DOHH2 (cell line): Measurements from ENCODE around the gene CRELD1.

ENCODE experiments used
- H3F3A ChIP-seq: fragments of 200-600 bp; sonication (generic), shearing (Covaris generic); 2 replicates; pipeline ENCODE4 v1.6.0; 2016; ENCODE audit warnings: antibody characterized with exemption, mild to moderate bottlenecking; ENCODE audit not compliant: control insufficient read depth, insufficient read depth
- H3K27ac ChIP-seq: fragments of 200-600 bp; sonication (generic); 2 replicates; pipeline ENCODE4 v1.5.1; 2014; ENCODE audit warnings: low read depth, mild to moderate bottlenecking, low read length, moderate library complexity
- H3K27me3 ChIP-seq: fragments of 200-600 bp; sonication (generic); 2 replicates; pipeline ENCODE4 v1.6.1; 2014; ENCODE audit warnings: mild to moderate bottlenecking, low read length, mixed read lengths; ENCODE audit not compliant: control insufficient read depth
- H3K36me3 ChIP-seq: fragments of 200-600 bp; sonication (generic); 2 replicates; pipeline ENCODE4 v1.6.1; 2014; ENCODE audit warnings: mild to moderate bottlenecking, low read length, moderate library complexity, mixed read lengths; ENCODE audit not compliant: control insufficient read depth
- H3K4me1 ChIP-seq: fragments of 200-600 bp; sonication (generic); 2 replicates; pipeline ENCODE4 v1.6.1; 2014; ENCODE audit warnings: mild to moderate bottlenecking, low read length, mixed read lengths; ENCODE audit not compliant: control insufficient read depth
- H3K4me2 ChIP-seq: fragments of 200-600 bp; sonication (generic); 2 replicates; pipeline ENCODE4 v1.6.0; 2014; ENCODE audit warnings: mild to moderate bottlenecking, low read length, moderate library complexity
- H3K4me3 ChIP-seq: fragments of 200-600 bp; sonication (generic); 2 replicates; pipeline ENCODE4 v1.5.1; 2014; ENCODE audit warnings: mild to moderate bottlenecking, low read length, mixed read lengths
- H3K79me2 ChIP-seq: fragments of 200-600 bp; sonication (generic); 2 replicates; pipeline ENCODE4 v1.6.1; 2014; ENCODE audit warnings: mild to moderate bottlenecking, low read length, mixed read lengths; ENCODE audit not compliant: control insufficient read depth
- H3K9me2 ChIP-seq: fragments of 200-600 bp; sonication (generic); replicated peaks from 2 replicates; pipeline ENCODE4 v1.6.1; 2014; ENCODE audit warnings: mild to moderate bottlenecking, low read length, mixed read lengths; ENCODE audit not compliant: control insufficient read depth
- H3K9me3 ChIP-seq: fragments of 200-600 bp; sonication (generic); 2 replicates; pipeline ENCODE4 v1.6.1; 2014; ENCODE audit warnings: antibody characterized with exemption, low read length, mixed read lengths; ENCODE audit not compliant: control insufficient read depth, insufficient read depth
- H4K20me1 ChIP-seq: fragments of 200-600 bp; sonication (generic); 2 replicates; pipeline ENCODE4 v1.6.0; 2014; ENCODE audit warnings: low read depth, mild to moderate bottlenecking, antibody characterized with exemption, low read length, moderate library complexity; ENCODE audit not compliant: control insufficient read depth, insufficient read depth
- EZH2phosphoT487 ChIP-seq: fragments of 200-600 bp; sonication (generic); IDR thresholded peaks from 2 replicates; pipeline ENCODE4 v1.6.1; 2017; ENCODE audit warnings: borderline replicate concordance, mild to moderate bottlenecking, antibody characterized with exemption, low read length, moderate library complexity, mixed read lengths
- TF ChIP-seq, protein P1 (sequence below): fragments of 200-600 bp; sonication (generic); IDR thresholded peaks from one replicate; pipeline ENCODE4 v1.5.1; 2014; ENCODE audit warnings: antibody characterized with exemption, mild to moderate bottlenecking, low read depth, low read length; ENCODE audit not compliant: poor library complexity, severe bottlenecking

The CRELD1 gene

DNA sequence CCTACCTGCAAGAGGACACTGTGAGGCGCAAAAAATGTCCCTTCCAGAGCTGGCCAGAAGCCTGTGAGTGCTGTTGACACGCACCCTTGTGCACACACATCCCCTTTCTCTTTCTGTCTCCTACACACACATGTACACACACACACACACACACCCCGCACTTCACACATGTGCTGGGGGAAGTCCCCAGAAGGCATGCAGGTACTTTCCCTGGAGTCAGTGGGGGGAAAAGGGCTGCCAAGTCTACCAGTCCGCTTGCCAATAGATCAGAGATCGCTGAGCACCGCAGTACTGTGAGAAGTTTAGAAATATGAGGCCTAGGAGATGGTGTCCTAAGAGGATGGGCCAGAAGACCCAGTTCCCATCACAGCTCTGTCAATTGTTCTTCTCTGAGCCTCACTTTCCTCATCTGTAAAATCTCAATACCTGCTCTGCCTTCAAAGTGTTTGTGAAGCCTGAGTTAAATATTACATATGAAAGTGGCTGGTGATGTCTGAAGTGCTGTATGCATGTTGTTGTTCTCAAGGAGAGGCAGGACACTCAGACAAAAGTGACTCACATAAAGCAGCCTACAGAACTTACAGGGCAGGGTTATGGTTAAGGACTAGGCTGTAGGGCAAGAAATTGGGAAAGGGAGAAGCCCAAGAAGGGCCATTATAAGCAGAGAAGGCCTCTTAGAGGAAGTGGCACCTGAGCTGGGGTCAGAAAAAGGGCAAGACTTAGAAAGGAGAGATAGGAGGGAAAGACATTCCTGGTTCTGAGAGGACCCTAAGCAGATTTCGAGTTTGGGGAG, 24.2 kb upstream of the CRELD1 start:
- Histone ChIP-seq H3K27me3 (peaks cover 9% of the 10 kb centered on the region), H3K9me3 (no peaks in the 10 kb centered on the region), H3K79me2 (no peaks in the 10 kb centered on the region), H4K20me1 (no peaks in the 10 kb centered on the region), H3K27ac (no peak overlapping the region), H3K4me3 (no peak overlapping the region), H3F3A (no peaks in the 10 kb centered on the region), H3K9me2 (no peaks in the 10 kb centered on the region), H3K4me1 (no peaks in the 10 kb centered on the region), H3K36me3 (no peaks in the 10 kb centered on the region), H3K4me2 (no peak overlapping the region)
- no peak for TF ChIP-seq EZH2phosphoT487
- TF ChIP-seq, protein P1, sequence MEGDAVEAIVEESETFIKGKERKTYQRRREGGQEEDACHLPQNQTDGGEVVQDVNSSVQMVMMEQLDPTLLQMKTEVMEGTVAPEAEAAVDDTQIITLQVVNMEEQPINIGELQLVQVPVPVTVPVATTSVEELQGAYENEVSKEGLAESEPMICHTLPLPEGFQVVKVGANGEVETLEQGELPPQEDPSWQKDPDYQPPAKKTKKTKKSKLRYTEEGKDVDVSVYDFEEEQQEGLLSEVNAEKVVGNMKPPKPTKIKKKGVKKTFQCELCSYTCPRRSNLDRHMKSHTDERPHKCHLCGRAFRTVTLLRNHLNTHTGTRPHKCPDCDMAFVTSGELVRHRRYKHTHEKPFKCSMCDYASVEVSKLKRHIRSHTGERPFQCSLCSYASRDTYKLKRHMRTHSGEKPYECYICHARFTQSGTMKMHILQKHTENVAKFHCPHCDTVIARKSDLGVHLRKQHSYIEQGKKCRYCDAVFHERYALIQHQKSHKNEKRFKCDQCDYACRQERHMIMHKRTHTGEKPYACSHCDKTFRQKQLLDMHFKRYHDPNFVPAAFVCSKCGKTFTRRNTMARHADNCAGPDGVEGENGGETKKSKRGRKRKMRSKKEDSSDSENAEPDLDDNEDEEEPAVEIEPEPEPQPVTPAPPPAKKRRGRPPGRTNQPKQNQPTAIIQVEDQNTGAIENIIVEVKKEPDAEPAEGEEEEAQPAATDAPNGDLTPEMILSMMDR = no peak

DNA sequence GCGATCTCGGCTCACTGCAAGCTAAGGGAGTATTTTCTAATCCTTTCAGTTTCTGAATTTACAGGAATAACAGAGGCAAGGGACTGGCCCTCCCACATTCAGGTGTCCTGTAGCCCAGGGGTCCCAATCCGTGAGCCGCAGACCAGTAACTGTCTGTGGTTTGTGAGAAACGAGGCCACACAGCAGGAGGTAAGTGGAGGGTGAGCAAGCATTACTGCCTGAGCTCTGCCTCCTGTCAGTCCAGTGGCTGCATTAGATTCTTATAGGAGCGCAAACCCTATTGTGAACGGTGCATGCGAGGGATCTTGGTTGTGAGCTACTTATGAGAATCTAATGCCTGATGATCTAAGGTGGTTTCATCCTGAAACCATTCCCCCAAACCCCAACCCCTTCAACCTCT, 21.8 kb upstream of the CRELD1 start:
- no peak overlapping the region for H3K4me3 ChIP-seq
- H3K36me3 ChIP-seq = no peaks in the 10 kb centered on the region
- H3K9me2 ChIP-seq = no peaks in the 10 kb centered on the region
- no peaks in the 10 kb centered on the region for H3K9me3 ChIP-seq
- H3K4me2 ChIP-seq = no peak overlapping the region
- H4K20me1 ChIP-seq = no peaks in the 10 kb centered on the region
- H3K27ac ChIP-seq = no peak overlapping the region
- TF ChIP-seq, protein P1 = no peak
- TF ChIP-seq EZH2phosphoT487 = no peak
- no peaks in the 10 kb centered on the region for H3K79me2 ChIP-seq
- H3K27me3 ChIP-seq = peaks cover 29% of the 10 kb centered on the region
- no peaks in the 10 kb centered on the region for H3F3A ChIP-seq
- peaks cover 12% of the 10 kb centered on the region for H3K4me1 ChIP-seq

DNA sequence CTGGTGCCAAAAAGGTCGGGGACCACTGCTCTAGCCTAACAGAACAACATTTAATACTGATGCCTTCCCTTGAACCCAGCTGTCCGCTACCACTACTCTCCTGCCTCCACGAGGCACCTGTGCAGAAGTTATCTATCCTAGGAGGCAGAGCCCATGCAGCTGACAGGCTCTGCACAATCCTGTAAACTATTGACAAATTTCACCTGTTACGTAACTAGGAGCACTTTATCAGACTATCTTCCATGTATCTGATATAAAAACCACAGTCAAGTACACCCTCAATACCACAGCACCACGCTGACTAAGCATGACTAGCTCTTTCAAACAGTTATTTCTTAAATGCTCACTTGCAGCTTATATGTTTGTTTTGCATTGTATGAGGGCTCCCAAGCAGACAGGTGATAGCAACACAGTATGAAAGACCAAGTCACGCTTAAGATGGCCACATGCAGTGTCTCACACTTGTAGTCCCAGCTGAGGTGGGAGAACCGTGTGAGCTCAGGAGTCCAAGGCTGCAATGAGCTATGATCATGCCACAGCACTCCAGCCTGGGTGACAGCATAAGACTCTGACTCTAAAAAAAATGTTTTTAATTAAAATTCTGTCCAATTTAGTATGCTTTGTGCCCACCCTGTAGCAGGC, 21.2 kb upstream of the CRELD1 start:
- Histone ChIP-seq H3K36me3 (no peaks in the 10 kb centered on the region), H4K20me1 (no peaks in the 10 kb centered on the region), H3K4me1 (peaks cover 12% of the 10 kb centered on the region), H3K4me3 (no peak overlapping the region), H3K9me2 (no peaks in the 10 kb centered on the region), H3K79me2 (no peaks in the 10 kb centered on the region), H3F3A (no peaks in the 10 kb centered on the region), H3K27ac (no peak overlapping the region), H3K4me2 (no peak overlapping the region), H3K9me3 (no peaks in the 10 kb centered on the region), H3K27me3 (peaks cover 32% of the 10 kb centered on the region)
- TF ChIP-seq EZH2phosphoT487 = no peak
- TF ChIP-seq, protein P1 = no peak
